ENCODE data around the gene COMMD7. TPM values are rescaled to one million over a fixed set of nuclear protein-coding genes. Genes with fewer than 3 reads are reported as not detected.

Gene COMMD7
- total RNA-seq, 1 experiment from 2014 or later = 13.2 TPM

- ChIA-PET CTCF (interaction anchor here (1.2 to 5.0 kb wide), 10 partner anchors 12 to 255 kb away, joined by 3 to 185 read pairs (median 13); partner anchors contain the start of genes C20orf203 and DNMT3B), RAD21 (ENCODE audit: low non-redundant PET in 1 of 2, low total read pairs in 2 of 2, uncharacterized antibody in 2 of 2, unreplicated experiment in 2 of 2) (interaction anchor here (0.6 to 2.7 kb wide), 3 partner anchors 104 to 331 kb away, joined by 3 to 38 read pairs (median 30); partner anchors contain the start of gene C20orf203 (in 2 of the 2)), POLR2A (interaction anchor here (0.8 to 1.1 kb wide), 2 partner anchors 14 kb away, joined by 3 to 9 read pairs; no protein-coding TSS in a partner anchor)
- H2AFZ ChIP-seq (ENCODE audit: low read depth, low read length, poor library complexity, severe bottlenecking) = no peak overlapping the region
- H3K9me2 ChIP-seq (ENCODE audit: insufficient read depth) = no peaks in the 10 kb centered on the region
- peaks cover 61% of the 10 kb centered on the region for H3K79me2 ChIP-seq (ENCODE audit: insufficient read depth, low read length)
- ATAC-seq (no peak), DNase-seq (ENCODE audit: low read depth, low spot score) (no peak)
- TF ChIP-seq YY1 (IDR thresholded peaks at IDR 0.05; ENCODE audit: extremely low read depth, insufficient replicate concordance, low read depth, low read length) (no peak), ZFX (IDR thresholded peaks at IDR 0.05) (no peak), REST (IDR thresholded peaks at IDR 0.05; ENCODE audit: low read depth) (no peak), CEBPB (IDR thresholded peaks at IDR 0.05; ENCODE audit: low read depth) (no peak), ATF3 (IDR thresholded peaks at IDR 0.05) (no peak), POLR2A (IDR thresholded peaks at IDR 0.05; ENCODE audit: borderline replicate concordance, extremely low read depth, insufficient read depth, insufficient read length) (no peak), JUND (IDR thresholded peaks at IDR 0.05) (no peak), EZH2 (IDR thresholded peaks at IDR 0.05) (no peak), SIN3A (IDR thresholded peaks at IDR 0.05; ENCODE audit: low read depth) (no peak)
- TF ChIP-seq, protein P1, sequence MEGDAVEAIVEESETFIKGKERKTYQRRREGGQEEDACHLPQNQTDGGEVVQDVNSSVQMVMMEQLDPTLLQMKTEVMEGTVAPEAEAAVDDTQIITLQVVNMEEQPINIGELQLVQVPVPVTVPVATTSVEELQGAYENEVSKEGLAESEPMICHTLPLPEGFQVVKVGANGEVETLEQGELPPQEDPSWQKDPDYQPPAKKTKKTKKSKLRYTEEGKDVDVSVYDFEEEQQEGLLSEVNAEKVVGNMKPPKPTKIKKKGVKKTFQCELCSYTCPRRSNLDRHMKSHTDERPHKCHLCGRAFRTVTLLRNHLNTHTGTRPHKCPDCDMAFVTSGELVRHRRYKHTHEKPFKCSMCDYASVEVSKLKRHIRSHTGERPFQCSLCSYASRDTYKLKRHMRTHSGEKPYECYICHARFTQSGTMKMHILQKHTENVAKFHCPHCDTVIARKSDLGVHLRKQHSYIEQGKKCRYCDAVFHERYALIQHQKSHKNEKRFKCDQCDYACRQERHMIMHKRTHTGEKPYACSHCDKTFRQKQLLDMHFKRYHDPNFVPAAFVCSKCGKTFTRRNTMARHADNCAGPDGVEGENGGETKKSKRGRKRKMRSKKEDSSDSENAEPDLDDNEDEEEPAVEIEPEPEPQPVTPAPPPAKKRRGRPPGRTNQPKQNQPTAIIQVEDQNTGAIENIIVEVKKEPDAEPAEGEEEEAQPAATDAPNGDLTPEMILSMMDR (IDR thresholded peaks at IDR 0.05 in 2 of 3, conservative IDR thresholded peaks at IDR 0.05 in 1 of 3; ENCODE audit: borderline replicate concordance in 1 of 3, insufficient read depth in 1 of 3, low read depth in 2 of 3, low read length in 2 of 3) = no peak
- H3K9ac ChIP-seq (ENCODE audit: low read length) = no peak overlapping the region
- no peak overlapping the region for H3K4me2 ChIP-seq (ENCODE audit: low read length)
- peaks cover 9 to 11% of the 10 kb centered on the region in 2 experiments; a peak in 3 of 4 replicates for H3K36me3 ChIP-seq (ENCODE audit: control insufficient read depth in 1 of 2, insufficient read depth in 2 of 2, low read length in 2 of 2)
- no TSS peak for BruUV-seq (replicated peaks)
- no peaks in the 10 kb centered on the region for H3K27me3 ChIP-seq (ENCODE audit: insufficient read depth, low read length)
- no peaks in the 10 kb centered on the region for H3K9me3 ChIP-seq (ENCODE audit: control insufficient read depth in 1 of 2, insufficient read depth in 1 of 2, low read depth in 1 of 2, low read length in 2 of 2)
- H4K20me1 ChIP-seq (ENCODE audit: insufficient read depth) = no peaks in the 10 kb centered on the region
- peaks cover 13 to 14% of the 10 kb centered on the region in 2 experiments for H3K4me1 ChIP-seq (ENCODE audit: control insufficient read depth in 1 of 2, insufficient read depth in 2 of 2, low read length in 2 of 2)
- no peak overlapping the region for H3K27ac ChIP-seq (ENCODE audit: low read depth, low read length)
- intact Hi-C loops (cut with micrococcal nuclease) = loop anchor here (10.0 kb wide), 1 partner anchor 253 kb away; no protein-coding TSS in a partner anchor
- no peak overlapping the region for H3K4me3 ChIP-seq (replicated peaks in 1 of 2; ENCODE audit: low read depth in 1 of 2, low read length in 2 of 2)
Measured at GRCh38 chr20:32777177-32777956, 34.1 kb upstream of the COMMD7 start.

All from HCT116 (cell line).